Measurements from ENCODE around the gene NABP1.

DNA sequence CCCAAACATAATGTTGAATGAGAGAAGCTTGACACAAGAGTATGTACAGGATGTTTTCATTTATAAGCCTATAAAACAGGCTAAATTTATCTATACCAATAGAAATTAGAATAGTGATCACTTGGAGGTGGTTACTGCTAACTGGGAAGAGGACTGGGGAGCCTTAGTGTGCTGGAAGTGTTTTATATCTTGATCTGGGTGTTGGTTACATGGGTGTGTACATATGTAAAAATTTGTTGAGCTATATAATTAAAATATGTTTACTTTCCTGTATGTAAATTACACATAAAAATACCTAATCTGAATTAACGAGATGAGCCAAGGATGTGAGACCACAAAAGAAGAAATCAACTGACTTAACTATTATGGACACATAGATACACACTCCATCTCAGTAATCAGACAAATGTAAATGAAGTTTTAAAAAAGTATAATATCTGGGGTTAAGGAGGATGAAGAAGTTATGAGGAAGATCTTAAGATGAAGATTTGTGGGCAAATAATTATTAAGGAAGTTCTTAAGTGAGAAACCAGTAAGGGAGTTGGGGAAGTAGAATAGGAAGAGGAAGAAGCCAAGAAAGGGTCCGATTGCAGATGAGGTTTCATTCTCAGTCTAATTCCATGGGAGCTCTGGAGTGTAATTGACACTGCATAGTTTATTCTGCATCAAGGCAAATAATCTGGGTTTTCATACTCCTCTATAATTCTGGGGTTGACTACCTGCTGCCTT is 32.3 kb upstream of the NABP1 start:
- no peak for TF ChIP-seq POLR2A (IDR thresholded peaks at IDR 0.05)
- TF ChIP-seq CTCF (IDR thresholded peaks at IDR 0.05) = no peak
- TF ChIP-seq POLR2AphosphoS5 (IDR thresholded peaks at IDR 0.05) = no peak

Data from sigmoid colon (tissue), 4 donors.